Mesodermal cell (in vitro differentiated cells): Measurements from ENCODE around the gene AS3MT.
"Not testable (repeated sequence)": the region's sequence is repeated elsewhere in the genome, so short reads cannot be mapped to it uniquely, and the experiment has no call there.

ENCODE experiments used
- H3K27ac ChIP-seq: 2 replicates; pipeline ENCODE4 v1.7.0; 2013; ENCODE audit warnings: mild to moderate bottlenecking, low read depth, low read length, moderate library complexity; ENCODE audit not compliant: severe bottlenecking
- H3K36me3 ChIP-seq: 2 replicates; pipeline ENCODE4 v1.7.1; 2013; ENCODE audit warnings: mild to moderate bottlenecking, low read length, moderate library complexity; ENCODE audit not compliant: control insufficient read depth, insufficient read depth
- H3K4me1 ChIP-seq: one replicate; pipeline ENCODE4 v1.7.1; 2013; ENCODE audit warnings: mild to moderate bottlenecking, low read length; ENCODE audit not compliant: insufficient read depth, control insufficient read depth, poor library complexity, severe bottlenecking
- H3K4me3 ChIP-seq: 2 replicates; pipeline ENCODE4 v1.7.0; 2013; ENCODE audit warnings: low read length, control low read depth, mild to moderate bottlenecking; ENCODE audit not compliant: insufficient read depth, poor library complexity, severe bottlenecking; ENCODE audit errors: extremely low read depth
- H3K9me3 ChIP-seq: 2 replicates; pipeline ENCODE4 v1.7.1; 2013; ENCODE audit warnings: mild to moderate bottlenecking, low read length, moderate library complexity; ENCODE audit not compliant: control insufficient read depth
- WGBS, 2 experiments: methylation state at CpG; one replicate each; pipeline ENCODE4 v1.1.5; 2013; ENCODE audit warnings: missing lambda C conversion rate in 2 of 2; ENCODE audit not compliant: insufficient coverage in 2 of 2; 5-methylcytosine and 5-hydroxymethylcytosine counted together

Gene AS3MT

DNA sequence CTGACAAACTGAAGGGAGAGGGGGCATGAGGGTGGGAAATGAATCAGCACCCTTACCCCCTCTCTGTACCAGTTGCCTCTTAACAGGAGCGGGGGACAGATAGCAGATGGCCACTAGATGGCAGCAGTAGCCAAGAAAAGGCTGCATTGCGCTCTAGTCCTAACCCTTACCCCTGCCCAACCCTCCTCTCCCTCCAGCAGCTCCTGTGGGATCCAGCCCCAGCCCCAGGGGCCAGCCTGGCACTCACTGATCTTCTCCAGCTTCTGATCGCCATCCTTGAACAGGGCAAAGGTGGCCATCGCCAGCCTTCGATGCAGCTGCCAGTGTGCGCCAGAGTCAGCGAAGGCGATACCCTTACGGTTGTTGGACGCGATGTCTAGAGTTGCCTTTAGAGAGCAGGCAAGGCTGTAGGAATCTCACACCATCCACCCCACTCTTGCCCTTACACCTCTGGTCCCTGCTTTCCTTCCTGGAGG is 34.2 kb upstream of the AS3MT start:
- H3K9me3 ChIP-seq, result no peaks in the 10 kb centered on the region
- 66 to 71% methylated on average over 9 to 11 of the region's 11 CpGs for WGBS, 2 experiments
- no peak overlapping the region for H3K27ac ChIP-seq
- H3K4me1 ChIP-seq, result no peaks in the 10 kb centered on the region
- H3K36me3 ChIP-seq, result no peaks in the 10 kb centered on the region
- H3K4me3 ChIP-seq, result no peak overlapping the region

DNA sequence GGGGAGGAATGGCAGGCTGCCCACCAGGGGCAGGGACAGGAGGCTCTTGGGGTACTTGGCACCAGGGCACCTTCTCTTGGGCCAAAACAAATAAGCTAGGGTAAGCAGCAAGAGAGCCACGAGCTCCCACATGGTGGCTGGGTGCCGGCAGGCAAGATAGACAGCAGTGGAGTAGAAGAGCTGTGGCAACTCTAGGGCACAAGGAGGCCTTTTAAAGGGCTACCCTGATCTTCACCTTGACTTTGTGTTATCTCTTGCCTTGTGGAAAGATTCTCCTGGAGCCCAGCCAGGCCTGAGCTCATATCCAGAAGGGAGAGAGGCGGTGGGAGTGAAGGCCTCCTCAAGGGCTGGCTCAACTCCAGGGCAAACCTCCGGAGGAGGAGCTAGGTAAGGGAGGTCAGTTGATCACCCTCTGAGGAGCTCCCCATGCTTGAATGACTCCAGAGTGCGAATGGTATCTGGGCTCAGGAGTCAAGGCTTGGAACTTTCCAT is 32.0 kb upstream of the AS3MT start, which contains the start of gene CYP17A1:
TSS of gene CYP17A1 (minus strand) at position 184 of the 492 bp plus-strand sequence. CDS start at position 132, 52 bp downstream.
- Histone ChIP-seq H3K4me3 (no peak within 1 kb of the TSS), H3K4me1 (no peaks in the 10 kb centered on the region), H3K27ac (no peak within 1 kb of the TSS), H3K36me3 (no peaks in the 10 kb centered on the region), H3K9me3 (no peaks in the 10 kb centered on the region)
- 89 to 98% methylated on average over 3 to 5 of the region's 5 CpGs for WGBS, 2 experiments

DNA sequence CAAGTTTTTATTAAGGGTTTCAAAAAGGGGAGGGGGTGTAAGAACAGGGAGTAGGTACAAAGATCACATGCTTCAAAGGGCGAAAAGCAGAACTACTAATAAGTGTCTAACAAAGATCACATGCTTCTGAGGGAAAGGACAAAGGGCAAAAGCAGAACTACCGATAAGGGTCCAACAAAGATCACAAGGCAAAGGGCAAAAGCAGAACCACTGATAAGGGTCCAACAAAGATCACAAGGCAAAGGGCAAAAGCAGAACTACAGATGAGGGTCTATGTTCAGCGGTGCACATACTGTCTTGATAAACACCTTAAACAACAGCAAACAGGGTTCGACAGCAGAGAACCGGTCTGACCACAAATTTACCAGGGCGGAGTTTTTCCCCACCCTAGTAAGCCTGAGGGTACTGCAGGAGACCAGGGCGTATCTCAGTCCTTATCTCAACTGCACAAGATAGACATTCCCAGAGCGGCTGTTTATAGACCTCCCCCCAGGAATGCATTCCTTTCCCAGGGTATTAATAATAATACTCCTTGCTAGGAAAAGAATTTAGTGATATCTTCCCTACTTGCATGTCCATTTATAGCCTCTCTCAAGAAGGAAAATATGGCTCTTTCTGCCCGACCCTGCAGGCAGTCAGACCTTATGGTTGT is 30.9 kb upstream of the AS3MT start:
- H3K36me3 ChIP-seq, H3K4me1 ChIP-seq, H3K27ac ChIP-seq, H3K4me3 ChIP-seq, H3K9me3 ChIP-seq: not testable (repeated sequence)
- 97 to 98% methylated on average over 4 to 6 of the region's 9 CpGs for WGBS, 2 experiments

DNA sequence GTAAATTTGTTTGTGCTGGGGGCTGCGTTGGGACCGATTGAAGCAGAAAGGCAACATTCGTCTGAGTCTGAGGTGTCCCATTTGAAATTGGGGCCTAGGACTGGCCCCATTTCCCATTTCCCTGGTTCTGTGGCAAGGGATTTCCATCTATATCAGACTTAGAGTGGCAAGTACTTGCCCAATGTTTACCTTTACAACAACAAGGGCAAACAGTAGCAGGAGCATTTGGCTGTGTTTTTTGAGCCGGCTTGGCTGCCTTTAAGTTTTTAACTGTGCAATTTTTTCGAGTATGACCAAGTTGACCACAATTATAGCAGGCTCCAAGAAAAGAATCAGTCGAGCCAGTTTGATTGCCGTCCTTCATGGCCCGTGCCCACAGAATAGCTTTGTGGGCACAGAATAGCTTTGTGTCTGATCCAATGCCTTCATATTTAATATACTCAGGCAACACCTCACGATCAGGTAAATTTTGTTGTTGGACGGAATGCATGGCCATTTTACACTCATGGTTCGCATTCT is 27.4 kb upstream of the AS3MT start:
- WGBS, 2 experiments, result 90 to 92% methylated on average over 8 to 10 of the region's 11 CpGs
- Histone ChIP-seq H3K9me3 (no peaks in the 10 kb centered on the region), H3K4me1 (no peaks in the 10 kb centered on the region), H3K4me3 (no peak overlapping the region), H3K27ac (no peak overlapping the region), H3K36me3 (no peaks in the 10 kb centered on the region)

DNA sequence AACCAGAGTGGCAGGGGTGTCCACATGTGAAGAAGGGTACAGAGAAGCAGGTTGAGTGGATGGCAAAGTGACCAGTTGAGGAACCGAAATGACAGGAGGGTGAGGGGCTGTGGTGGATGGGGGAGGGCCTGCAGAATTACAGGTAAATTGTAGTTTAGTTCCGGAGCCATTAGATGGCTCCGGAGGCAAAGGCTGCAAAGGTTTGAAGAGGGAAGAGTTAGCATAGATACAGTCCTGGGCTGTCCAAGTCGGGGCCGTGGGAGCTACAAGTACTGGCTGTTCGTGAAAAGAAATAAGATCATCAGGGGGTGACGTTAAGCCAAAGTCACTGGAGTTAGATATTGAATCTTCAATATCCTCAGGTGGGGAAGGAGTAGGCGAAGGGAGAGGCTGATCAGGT is 26.1 kb upstream of the AS3MT start:
- H3K9me3 ChIP-seq, H3K4me1 ChIP-seq, H3K27ac ChIP-seq, H3K36me3 ChIP-seq, H3K4me3 ChIP-seq: not testable (repeated sequence)
- WGBS, 2 experiments, result 61 to 68% methylated on average over 8 of the region's 8 CpGs

DNA sequence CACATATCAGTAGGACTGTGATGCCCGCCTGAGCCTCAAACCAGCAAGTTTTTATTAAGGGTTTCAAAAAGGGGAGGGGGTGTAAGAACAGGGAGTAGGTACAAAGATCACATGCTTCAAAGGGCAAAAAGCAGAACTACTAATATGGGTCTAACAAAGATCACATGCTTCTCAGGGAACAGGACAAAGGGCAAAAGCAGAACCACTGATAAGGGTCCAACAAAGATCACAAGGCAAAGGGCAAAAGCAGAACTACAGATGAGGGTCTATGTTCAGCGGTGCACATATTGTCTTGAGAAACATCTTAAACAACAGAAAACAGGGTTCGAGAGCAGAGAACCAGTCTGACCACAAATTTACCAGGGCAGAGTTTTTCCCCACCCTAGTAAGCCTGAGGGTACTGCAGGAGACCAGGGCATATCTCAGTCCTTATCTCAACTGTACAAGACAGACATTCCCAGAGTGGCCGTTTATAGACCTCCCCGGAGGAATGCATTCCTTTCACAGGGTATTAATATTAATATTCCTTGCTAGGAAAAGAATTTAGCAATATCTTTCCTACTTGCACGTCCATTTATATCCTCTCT is 25.0 kb upstream of the AS3MT start:
- H3K4me1 ChIP-seq, H3K4me3 ChIP-seq, H3K27ac ChIP-seq, H3K36me3 ChIP-seq, H3K9me3 ChIP-seq: not testable (repeated sequence)
- 84 to 100% methylated on average over 3 to 4 of the region's 6 CpGs for WGBS, 2 experiments

DNA sequence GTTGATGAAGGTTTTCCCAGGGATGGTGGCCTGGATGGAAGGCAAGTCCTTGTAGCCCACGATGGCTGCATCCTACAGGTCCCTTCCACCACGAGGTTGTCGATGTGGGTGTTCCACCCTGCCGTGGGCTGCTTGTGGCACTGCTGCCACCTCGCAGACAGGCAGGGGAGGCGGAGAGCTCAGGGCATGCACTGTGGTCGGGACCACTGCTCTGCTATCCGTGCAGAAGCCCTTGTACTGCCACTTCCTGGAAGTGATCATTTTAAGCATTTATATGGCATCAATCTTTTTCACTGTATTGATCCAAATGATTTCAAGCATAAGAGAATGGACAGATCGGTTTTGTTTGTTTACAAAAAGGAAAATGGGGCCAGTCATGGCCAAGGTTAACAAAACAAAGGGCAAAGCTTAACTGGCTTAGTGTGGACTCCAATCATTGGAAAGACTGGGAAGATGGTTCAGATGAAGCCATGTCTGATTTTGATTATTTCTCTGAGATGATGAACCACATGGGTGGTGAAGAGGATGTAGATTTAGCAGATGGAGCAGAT is 23.8 kb upstream of the AS3MT start:
- 82 to 91% methylated on average over 8 of the region's 9 CpGs for WGBS, 2 experiments
- Histone ChIP-seq H3K4me3 (no peak overlapping the region), H3K36me3 (no peaks in the 10 kb centered on the region), H3K27ac (no peak overlapping the region), H3K4me1 (no peaks in the 10 kb centered on the region), H3K9me3 (no peaks in the 10 kb centered on the region)

DNA sequence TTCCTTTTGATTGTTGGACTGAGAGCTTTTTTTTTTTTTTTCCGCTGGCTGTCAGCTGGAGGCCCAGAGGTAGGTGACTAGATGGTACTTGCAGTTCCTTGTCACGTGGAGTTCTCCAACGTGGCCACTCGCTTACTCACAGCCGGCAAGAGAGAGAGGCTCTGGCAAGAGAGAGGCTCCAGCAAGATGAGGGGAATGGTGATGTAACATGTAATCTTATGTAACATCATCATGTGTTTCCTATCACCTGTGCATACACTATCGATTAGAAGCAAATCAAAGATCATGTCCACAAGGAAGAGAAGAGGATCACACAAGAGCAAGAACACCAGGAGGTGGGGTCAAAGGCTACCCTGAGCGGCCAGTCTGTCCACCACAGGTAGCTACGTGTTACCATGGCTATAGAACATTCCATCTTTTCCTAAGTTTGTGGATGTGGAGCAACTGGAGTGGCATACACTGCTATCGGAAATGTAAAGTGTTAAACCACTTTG is 19.2 kb upstream of the AS3MT start:
- no peaks in the 10 kb centered on the region for H3K36me3 ChIP-seq
- H3K9me3 ChIP-seq, result no peaks in the 10 kb centered on the region
- H3K4me1 ChIP-seq, result peaks cover 2% of the 10 kb centered on the region
- no peak overlapping the region for H3K27ac ChIP-seq
- 89 to 100% methylated on average over 2 to 3 of the region's 9 CpGs for WGBS, 2 experiments
- no peak overlapping the region for H3K4me3 ChIP-seq

DNA sequence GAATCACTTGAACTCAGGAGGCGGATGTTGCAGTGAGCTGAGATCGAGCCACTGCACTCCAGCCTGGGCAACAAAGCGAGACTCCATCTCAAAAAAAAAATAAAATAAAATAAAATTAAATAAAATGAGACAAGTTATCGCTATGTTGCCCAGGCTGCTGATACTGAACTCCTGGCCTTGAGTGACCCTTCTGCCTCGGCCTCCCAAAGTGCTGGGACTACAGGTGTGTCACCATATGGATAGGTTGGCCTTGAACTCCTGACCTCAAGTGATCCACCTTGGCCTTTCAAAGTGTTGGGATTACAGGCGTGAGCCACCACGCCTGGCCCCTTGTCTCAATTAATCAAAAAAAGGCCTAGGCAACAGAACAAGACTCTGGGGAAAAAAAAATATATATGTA is 16.0 kb upstream of the AS3MT start:
- 86 to 100% methylated on average over 2 to 5 of the region's 7 CpGs for WGBS, 2 experiments
- H3K4me3 ChIP-seq, H3K4me1 ChIP-seq, H3K9me3 ChIP-seq, H3K27ac ChIP-seq, H3K36me3 ChIP-seq: not testable (repeated sequence)

DNA sequence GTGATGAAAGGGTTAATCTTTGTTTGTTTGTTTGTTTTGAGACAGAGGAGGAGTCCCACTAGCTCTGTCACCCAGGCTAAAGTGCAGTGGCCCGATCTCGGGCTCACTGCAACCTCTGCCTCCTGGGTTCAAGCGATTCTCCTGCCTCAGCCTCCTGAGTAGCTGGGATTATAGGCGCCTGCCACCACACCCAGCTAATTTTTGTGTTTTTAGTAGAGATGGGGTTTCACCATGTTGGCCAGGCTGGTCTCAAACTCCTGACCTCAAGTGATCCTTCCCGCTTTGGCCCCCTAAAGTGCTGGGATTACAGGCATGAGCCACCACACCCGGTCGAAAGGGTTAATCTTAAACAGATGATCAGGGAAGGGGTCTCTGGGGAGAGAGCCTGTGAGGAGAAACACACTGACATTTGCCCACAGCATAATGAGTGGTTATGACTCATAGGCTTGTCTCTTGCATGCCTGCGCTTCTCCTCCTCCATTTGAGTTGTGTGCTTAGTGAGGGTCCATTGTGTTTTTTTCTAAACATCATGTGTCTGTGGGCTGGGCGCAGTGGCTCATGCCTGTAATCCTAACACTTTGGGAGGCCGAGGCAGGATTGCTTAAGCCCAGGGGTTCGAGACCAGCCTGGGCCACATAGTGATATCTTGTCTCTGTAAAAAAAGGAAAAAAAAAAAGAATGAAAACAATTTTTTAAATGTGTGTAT is 13.4 kb upstream of the AS3MT start:
- not testable (repeated sequence) for H3K9me3 ChIP-seq, H3K36me3 ChIP-seq, H3K4me1 ChIP-seq, H3K4me3 ChIP-seq
- peak overlapping the region; percentile 42 for H3K27ac ChIP-seq
- 53 to 60% methylated on average over 5 to 7 of the region's 11 CpGs for WGBS, 2 experiments
